NCI-H187 (cell line): ENCODE data around the gene PSMC3.

Experiments
- DNase-seq, 2 experiments: peaks; one replicate each; lab custom pipeline; 2025; lab: John Stamatoyannopoulos, UW

PSMC3 gene

DNA sequence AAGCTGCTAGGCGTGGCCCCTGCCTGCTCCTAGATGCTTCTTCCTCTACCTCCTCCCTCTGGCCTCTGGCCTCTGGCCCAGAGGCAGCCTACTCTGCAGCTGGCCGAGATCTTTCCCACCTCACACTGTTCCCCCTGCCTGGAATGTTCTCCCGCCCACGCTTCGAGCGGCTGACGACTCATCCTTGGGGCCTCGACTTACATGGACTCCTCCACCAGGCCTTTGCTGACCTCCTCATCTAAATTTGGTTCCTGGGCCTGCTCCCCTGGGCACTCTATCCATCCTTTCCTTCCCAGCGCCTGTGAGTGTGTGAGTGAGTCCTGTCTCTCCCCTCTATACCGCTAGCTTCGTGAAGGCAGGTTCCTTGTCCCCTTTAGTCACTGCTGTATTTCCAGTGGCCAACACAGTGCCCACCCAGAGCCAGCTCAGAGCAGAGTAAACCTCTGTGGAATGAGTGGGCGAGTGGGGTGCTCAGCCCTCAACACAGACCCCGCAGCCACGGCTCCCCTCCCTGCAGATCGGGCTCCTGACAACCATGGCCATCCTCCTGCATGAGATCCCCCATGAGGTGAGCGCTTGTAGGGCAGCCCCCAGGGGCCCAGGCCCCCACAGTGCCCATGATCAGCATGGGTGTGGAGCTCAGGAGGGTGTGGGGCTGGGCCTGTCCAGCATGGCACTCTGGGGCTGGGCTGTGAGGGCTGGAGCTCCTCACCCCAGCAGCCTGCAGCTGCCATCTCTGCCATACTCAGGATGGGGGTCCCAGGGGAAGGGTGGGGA is 12.1 kb downstream of the PSMC3 start:
- DNase-seq: no peak

DNA sequence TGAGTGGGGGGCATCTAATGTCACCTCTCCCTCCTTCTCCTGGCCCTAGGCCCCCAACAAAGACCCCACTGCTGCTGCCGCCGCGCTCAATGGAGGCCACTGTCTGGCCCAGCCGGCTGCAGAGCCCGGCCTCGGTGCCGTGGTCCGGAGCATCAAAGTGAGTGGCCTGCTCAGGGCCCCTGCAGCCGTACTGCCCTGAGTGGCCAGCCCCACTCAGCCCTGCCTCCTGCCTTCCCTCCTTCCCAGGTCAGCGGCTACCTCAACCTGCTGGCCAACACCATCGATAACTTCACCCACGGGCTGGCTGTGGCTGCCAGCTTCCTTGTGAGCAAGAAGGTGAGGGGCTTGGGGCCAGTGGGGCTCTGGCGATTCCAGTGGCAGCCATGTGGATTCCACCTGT is 12.9 kb downstream of the PSMC3 start:
- no peak for DNase-seq

DNA sequence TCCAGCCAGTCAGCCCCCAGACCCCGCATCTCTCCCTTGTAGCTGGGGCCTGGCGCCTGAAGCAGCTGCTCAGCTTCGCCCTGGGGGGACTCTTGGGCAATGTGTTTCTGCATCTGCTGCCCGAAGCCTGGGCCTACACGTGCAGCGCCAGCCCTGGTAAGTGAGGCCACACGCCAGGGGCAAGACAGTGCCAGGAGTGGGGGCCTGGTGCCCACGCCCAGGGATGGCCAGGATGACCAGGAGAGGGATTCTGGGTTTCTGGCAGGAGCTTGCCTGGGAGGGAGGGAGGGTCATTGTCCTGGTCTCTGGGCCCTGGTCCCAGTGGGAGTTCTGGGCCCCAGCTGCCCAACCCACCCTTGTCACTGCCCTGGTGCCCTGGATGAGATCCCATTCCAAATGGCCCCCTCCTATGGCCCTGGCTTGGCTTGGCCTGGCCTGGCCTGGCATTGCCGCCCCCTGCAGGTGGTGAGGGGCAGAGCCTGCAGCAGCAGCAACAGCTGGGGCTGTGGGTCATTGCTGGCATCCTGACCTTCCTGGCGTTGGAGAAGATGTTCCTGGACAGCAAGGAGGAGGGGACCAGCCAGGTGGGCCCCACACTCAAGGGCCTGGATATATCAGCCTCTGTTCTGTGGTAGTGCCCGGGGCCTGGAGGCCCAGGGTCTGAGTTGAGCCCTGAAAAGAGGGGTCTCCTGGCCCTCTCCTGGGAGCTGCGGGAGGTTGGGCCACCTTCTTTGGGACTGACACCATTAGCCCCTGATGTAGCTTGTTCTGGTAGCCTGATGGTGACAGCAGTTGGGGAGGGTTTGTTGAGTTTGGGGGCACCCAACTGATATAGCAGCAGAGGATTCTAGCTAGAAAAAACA is 14.1 kb downstream of the PSMC3 start:
- no peak for DNase-seq

DNA sequence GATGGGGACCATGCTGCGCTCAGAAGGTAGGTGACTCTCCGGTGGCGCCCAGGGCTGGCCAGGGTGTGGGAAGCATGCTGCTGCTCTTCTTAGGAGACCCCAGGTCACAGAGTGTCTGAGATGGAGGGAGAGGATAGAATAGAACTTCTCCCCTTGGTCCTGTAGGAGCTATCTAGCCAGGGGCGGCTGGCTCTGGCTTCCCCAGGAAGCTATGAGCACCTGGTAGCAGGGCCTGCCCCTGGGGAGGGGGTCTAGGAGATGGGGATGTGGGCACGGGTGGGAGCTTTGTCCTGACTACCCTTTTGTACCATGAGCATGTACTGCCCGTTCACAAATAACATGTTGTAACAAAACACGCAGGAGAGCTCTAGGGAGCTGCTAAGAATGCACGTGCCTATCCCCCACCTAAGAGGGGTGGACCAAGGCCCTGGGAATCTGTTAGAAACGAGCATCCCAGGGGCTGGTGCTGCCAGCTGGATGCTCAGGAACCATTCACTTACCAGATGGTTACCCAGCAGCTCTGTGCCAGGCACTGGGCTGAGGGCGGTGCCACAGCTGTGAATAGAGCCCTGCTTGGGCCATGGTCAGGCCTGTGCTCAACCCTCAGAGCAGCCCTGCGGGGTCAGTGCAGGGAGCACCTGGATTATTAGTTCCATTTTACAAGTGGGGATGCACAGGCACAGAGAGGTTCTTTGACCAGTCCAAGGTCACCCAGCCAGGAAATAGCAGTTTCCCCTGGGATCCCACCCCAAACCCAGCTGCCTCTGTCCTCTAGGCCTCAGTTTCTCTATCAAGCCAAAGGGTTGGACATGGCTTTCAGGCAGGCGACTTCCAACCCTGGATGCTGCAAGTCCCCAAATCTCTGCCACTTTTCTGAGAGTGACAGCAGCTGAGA is 15.6 kb downstream of the PSMC3 start:
- no peak for DNase-seq

DNA sequence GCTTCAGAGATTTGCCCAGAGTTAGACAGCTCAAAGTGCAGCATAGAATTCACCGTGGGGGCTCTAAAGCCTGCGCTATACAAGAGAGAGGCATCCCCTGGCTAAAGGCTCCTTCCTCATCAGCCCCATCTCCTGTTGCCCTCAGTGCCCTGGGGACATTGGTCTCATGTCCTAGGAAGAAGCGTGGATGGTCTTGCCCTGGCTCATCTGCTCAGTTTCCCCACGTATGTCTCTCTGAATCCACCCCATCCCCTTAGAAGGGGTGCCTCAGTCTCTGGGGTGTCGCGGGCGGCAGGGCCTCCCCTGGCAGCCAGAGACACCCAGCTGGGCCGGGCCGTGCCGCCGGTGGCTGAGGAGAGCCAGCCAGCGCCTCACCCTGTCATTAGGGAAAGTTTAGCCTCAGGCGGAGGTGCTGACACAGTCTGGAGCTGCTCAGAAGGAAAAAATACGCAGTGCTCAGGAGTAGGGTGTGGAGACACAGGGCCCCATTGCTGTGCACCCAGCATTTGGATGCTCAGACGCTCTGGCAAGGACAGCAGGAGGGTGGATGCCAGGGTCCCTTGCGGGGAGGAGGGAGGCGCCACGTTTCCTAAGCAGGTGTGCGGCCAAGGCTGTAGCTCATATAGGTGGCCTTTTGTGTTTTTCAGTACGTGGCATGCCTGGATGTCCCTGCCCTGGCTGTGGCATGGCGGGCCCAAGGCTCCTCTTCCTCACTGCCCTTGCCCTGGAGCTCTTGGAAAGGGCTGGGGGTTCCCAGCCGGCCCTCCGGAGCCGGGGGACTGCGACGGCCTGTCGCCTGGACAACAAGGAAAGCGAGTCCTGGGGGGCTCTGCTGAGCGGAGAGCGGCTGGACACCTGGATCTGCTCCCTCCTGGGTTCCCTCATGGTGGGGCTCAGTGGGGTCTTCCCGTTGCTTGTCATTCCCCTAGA is 16.5 kb downstream of the PSMC3 start:
- no peak for DNase-seq

DNA sequence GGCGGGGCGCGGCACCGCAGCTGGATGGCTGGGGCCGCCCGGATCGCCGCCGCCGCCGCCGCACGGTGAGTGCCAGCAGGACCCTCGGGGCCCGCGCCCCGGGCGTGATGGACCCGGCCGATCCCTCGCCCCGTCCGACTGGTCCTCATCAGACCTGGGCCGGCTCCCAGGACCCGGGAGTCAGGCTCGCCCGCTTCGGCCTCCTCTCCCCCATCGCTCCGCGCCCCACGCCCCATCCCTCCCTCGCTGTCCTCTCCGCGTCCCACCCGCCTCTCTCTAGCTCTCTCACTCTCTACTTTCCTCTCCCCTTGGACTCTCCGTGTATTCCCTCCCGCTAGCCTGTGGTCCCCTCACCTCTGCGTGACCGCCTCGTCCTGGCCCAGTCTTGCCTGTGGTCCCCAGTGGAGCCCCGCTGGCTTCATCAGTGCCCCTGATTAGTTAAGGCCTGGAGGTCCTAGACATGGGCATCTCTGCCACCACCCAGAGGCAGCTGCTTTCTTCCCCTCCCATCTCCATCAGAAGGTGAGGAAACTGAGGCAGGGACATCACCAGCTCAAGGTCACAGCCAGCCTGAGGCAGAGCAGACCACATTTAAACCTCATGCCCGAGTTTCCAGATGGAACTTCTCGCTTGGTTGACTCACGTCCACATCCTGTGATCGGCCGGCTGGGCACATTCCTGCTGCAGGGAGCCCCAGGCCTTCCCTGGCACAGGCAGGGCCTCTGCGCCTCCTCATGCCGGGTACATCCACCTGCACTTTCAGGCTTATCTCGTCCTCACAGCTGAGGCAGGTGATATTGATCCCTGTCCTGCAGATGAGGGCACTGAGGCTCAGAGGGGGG is 17.4 kb downstream of the PSMC3 start:
- no peak for DNase-seq

DNA sequence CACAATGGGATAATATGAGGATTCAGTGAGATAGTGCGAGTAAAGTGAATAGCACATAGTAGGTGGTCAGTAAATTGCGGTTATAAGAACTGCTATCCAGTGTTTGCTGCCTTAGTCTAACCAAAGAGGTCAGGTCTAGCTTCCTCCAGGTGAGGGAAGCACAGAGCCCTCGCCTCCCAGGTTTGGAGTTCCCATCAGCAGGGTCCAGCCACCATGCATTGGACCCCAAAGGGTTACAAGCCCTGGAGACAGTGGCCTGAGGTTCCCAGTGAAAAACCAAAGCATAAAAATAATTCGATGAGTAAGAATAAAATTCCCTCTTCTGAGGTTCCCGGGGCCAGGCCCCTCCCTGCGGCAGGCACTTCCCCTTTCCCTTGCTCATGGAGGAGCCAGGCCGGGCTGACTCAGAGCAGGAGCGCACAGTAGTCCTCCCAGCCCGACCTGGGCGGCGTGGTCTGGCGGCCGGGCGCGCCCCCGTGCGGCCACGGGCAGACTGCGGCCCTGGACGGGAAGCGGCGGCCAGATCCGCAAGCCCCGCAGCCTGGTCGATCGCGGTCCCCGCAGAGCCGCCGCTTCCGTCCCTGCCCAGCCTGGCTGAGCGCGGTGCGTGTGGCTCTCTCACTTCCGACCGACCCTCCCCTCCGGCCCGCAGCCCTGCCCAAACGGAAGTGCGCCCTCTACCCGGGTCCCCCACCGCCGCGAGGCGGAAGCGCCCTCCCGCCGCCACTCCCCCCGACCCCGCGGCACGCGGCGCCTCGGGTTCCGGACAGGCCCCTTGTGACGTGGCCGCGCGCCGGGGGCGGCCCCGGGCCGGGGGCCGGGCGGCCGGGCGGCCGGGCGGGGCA is 18.3 kb downstream of the PSMC3 start, which contains the start of gene SLC39A13:
SLC39A13 (plus strand) TSS at position 845 of the 845 bp plus-strand sequence. CDS start 1,505 bp downstream, outside the sequence.
- DNase-seq: peak; percentile 88 to 93

DNA sequence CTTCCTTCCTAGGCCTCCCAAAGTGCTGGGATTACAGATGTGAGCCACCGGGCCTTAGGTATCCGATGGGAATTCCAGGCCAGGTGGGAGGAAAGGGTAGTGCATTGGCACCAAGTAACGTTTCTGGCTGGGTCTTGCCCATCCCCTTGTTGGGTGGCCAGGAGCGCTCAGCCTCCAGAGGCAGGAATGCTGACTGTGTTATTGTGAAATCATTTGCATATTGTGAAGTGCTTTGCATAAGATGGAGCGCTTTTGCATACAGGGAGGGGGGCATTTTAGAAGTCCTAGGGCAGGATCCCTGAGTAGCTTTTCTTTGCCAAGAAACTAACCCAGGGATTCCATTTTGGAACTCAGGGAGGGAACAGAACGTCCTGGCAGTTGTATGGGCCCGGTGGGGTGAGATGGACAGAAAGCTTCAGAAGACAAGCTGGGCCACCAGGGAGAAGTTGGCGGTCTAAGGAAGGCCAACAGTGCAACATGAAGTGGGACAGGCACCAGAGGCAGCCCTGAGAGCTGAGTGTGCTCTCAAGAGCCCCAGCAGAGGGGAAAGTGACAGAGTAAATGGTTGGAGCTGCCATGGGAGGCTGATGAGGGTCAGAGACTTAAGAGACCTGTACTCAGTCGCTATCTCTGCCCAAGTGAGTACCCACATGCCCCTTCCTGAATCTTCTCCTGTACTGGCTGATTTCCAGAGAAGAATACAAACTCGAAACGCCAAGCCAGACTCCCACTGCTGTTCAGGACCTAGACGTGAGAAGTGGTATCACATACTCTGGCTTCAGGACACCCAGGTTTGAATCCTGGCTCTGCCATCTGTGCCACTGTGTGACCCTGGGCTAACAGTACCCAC is 19.1 kb downstream of the PSMC3 start:
- DNase-seq: no peak

DNA sequence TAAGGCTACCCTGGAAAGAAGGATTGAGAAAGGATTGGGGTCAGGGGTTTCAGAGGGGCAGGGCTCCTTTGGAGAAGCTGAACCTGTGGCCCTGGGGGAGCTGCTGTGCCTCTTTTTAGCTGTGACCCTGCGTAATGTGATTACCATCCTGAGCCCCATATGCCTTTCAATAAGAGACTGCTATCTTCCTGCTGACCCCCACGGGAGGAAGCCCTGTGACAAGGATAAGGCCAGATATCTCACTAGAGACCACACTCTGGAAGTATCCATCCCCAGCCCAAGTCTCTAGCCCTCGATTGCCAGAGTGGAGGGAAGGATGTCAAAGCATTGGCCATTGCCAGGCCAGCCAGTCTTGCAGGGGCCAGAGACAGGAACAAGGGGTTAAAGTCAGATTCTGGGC is 22.7 kb downstream of the PSMC3 start:
- no peak for DNase-seq

DNA sequence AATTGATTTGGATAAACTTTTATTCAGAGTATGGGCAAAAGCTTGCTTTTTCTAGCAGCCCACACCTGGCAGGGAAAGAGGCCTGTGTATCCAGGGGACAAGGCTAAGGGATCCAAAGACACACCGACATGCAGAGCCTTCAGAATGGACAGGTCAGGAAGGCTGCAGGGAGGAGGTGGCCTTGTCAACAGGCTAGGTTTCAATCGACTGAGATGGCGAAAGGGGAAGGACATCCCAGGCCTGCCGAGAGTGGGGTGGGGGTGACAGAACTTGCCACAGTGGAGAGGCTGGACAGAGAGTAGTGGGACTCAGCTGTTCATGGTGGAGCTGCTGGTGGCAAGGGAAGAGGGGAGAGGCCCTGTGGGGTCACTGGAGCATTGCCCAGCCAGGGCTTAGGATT is 23.1 kb downstream of the PSMC3 start:
- DNase-seq: no peak

DNA sequence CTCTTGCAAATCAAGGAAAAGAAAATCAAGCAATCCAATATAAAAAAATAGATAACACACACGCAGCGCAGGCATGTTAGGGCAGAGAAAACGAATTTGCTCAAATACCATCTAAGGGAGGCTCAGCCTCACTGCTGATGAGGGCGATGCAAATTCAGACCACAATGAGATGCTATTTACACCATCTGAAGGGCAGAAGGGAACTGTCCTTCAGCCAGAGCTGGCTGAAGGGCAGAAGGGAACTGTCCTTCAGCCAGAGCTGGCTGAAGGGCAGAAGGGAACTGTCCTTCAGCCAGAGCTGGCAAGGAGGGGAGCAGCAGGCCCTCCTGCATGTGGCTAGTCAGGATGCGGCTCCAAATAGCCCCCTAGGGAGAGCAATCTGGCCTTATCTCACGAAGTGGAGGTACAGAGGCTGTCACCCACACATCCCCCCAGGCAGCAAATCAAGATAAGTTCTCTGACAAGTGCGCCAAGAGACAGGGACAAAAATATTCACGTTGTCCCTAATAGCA is 25.4 kb downstream of the PSMC3 start:
- no peak for DNase-seq

DNA sequence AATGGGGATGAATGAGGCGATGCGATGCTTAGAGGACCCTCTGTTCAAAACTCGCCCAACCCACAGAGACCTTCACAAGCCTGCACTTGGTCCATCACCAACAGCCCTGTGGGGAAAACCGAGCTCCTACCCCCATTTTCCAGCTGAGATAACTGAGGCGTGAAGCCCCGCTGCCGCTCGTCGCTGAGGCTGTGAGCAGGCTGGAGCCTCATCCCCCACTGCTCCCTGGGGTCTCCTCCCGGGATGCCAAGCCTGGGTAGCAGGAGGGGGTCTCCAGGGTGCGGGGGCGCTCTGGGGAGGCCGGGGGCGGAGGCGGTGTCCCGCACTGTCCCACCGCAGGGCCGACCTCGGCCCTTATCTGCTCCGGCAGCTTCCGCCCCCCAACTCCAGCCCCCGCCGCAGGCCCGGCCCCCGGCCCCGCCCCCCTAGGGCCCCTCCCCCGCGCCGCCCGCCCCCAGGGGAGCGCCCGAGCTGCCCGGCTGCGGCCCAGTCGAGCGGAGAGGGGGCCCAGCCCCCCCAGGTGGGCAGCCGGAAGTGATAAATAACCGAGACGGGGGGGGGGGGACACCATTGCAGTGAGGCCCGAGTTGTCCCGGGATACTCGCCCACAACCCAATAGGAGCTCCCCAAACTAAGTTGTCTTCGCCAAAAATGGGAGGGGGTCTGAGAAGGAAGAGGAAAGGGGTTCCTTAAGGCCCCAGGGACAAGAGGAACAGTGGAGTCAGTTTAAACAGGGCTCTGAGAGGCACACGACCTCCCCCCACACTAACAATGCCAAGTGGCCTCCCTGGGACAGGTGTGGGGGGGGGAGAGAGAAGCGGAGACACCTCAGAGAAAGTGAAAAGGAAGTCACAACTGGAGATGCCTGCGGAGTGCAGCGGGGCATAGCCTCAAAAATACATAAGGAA is 26.1 kb downstream of the PSMC3 start:
- DNase-seq: no peak

DNA sequence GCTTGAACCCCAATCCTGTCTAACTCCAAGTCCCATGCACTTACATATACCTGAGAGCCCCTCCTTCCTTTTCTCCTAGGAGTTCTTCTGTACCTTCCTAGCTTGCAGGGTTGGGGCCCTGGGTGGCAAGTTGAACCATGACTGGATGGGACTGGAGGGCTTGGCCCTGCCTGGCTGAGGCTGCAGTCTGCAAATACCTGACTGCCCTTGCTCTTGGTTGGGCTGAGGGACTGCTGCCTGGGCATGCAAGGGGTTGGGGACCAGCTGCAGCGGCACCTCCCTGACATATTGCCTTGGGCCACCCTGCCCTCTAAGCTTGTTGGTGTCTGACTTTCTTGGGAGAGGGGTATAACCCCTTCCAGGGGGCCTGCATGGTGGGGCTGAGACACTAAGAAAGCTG is 27.7 kb downstream of the PSMC3 start:
- DNase-seq: no peak

DNA sequence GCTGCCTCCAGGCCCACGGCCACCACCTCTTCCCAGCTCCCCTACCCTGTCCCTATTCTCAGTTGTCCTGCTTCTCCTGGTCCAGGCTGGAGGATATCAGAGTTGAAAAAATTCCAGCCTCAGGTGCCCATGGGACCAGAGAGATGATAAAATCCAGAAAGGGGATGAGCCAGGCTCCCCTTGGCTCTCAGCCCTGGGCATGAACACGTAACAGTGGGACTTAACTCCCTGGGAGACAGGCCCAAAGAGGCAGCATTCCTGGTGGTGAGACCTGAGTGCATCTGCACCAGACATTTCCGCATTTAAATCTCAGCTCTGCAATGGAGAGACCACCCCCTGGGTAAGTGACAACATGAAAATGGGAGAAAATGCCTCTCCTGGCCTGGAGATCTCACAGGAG is 28.2 kb downstream of the PSMC3 start:
- DNase-seq: no peak

DNA sequence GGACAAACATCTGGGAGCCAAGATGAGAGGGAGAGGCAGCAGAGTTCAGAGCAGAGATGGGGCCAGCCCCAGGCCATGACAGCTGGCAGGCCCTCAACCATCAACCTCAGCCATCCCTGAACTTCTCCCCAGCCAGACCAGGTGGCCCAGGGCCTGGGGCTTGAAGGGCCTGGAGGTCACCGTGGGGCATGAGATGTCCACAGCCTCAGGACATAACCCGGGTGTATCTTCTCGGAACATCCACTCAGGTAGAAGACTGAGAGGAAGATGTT is 30.3 kb downstream of the PSMC3 start:
- no peak for DNase-seq

DNA sequence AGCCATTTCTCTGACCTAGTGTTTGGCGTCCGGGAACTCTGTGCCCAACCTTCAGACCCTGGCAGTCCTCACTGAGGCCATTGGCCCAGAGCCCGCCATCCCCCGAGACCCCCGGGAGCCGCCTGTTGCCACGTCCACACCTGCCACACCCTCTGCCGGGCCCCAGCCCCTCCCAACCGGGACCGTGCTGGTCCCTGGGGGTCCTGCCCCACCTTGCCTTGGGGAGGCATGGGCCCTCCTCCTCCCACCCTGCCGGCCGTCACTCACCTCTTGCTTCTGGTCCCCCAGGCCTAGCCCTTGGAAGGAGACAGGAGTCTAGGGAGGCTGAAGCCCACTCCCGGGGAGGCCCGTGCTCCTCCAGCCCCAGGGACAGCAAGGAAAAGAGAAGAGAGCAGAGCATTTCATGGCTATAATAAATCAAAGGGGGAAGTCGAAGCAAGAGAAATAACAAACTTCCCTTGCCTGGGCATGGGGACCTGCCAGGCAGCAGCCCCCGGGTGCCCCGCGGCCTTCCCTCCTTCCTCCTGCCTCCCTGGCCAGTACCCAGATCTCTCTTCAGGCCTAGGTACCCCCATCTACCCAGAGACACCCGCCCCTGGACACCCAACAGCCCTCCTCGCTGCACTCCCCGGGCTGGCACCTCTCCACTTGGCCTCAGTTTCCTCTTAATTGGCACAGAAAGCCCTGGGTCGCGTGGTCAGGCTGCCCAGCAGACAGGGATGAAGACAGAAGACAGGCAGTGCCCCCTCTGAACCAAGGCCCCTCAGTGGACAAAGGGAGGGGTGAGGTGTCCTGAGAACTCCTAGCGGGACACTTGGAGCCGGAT is 30.8 kb downstream of the PSMC3 start:
- DNase-seq: no peak
